PC-9 (cell line): ENCODE data around the gene INTU. TPM values are rescaled to one million over a fixed set of nuclear protein-coding genes. Genes with fewer than 3 reads are reported as not detected.

Experiments used
- BruUV-seq: library from RNA; stranded (reverse); fragments of 400-500 nt; replicated peaks from 2 replicates; lab custom pipeline; 2021; lab: Mats Ljungman, UMichigan
- CTCF ChIA-PET: fragments of 300-600 bp; sonication (Branson Sonifier 250); formaldehyde crosslinking; loops from one replicate; lab custom pipeline; 2022; ENCODE audit warnings: antibody characterized with exemption; lab: Charles Lee
- POLR2A ChIA-PET: fragments of 300-600 bp; sonication (Branson Sonifier 250); formaldehyde crosslinking; loops from one replicate; lab custom pipeline; 2022; ENCODE audit warnings: antibody characterized with exemption; ENCODE audit not compliant: unreplicated experiment; lab: Charles Lee
- DNase-seq, 2 experiments: peaks; one replicate each; pipeline versions ENCODE4 v3.0.0 to v3.0.0-alpha.2; 2015 to 2022; ENCODE audit warnings: mixed read lengths in 1 of 2
- H2AFZ ChIP-seq: fragments of 200-600 bp; sonication (generic); 2 replicates; pipeline ENCODE4 v1.8.1; 2017; ENCODE audit warnings: antibody characterized with exemption
- H3F3A ChIP-seq: fragments of 200-600 bp; sonication (generic); 2 replicates; pipeline ENCODE4 v1.8.1; 2017; ENCODE audit warnings: antibody characterized with exemption, mild to moderate bottlenecking, low read depth; ENCODE audit not compliant: insufficient read depth
- H3K27ac ChIP-seq: fragments of 200-600 bp; sonication (generic); 2 replicates; pipeline ENCODE4 v1.6.1; 2016; ENCODE audit warnings: mixed run types
- H3K27me3 ChIP-seq: fragments of 200-600 bp; sonication (generic); 2 replicates; pipeline ENCODE4 v1.6.1; 2016; ENCODE audit warnings: low read depth, mixed run types; ENCODE audit not compliant: insufficient read depth
- H3K36me3 ChIP-seq: fragments of 200-600 bp; sonication (generic); 2 replicates; pipeline ENCODE4 v1.6.1; 2016; ENCODE audit warnings: low read depth, mixed run types
- H3K4me1 ChIP-seq: fragments of 200-600 bp; sonication (generic); replicated peaks from 2 replicates; pipeline ENCODE4 v1.6.1; 2016; ENCODE audit warnings: mixed run types; ENCODE audit not compliant: insufficient read depth
- H3K4me2 ChIP-seq: fragments of 200-600 bp; sonication (generic); 2 replicates; pipeline ENCODE4 v1.6.1; 2017; ENCODE audit warnings: mixed run types
- H3K4me3 ChIP-seq: fragments of 200-600 bp; sonication (generic); 2 replicates; pipeline ENCODE4 v1.6.1; 2016; ENCODE audit warnings: mixed run types
- H3K79me2 ChIP-seq: fragments of 200-600 bp; sonication (generic); 2 replicates; pipeline ENCODE4 v1.6.1; 2017; ENCODE audit warnings: low read depth, mixed run types
- H3K9me2 ChIP-seq: fragments of 200-600 bp; sonication (generic); 2 replicates; pipeline ENCODE4 v1.8.1; 2017; ENCODE audit warnings: mild to moderate bottlenecking; ENCODE audit not compliant: insufficient read depth
- H3K9me3 ChIP-seq: fragments of 200-600 bp; sonication (generic); 2 replicates; pipeline ENCODE4 v1.8.1; 2016; ENCODE audit warnings: low read depth; ENCODE audit not compliant: insufficient read depth
- H4K20me1 ChIP-seq: fragments of 200-600 bp; sonication (generic); 2 replicates; pipeline ENCODE4 v1.8.1; 2017; ENCODE audit not compliant: insufficient read depth
- CTCF ChIP-seq: fragments of 200-600 bp; sonication (generic); conservative IDR thresholded peaks from 2 replicates; pipeline ENCODE4 v1.6.1; 2017; ENCODE audit warnings: mixed run types, antibody characterized with exemption, mild to moderate bottlenecking, moderate library complexity
- EZH2 ChIP-seq: fragments of 200-600 bp; sonication (generic); IDR thresholded peaks from 2 replicates; pipeline ENCODE4 v1.8.0; 2017; ENCODE audit warnings: antibody characterized with exemption, low read depth
- intact Hi-C: fragments of 100-400 bp; cut with micrococcal nuclease; formaldehyde crosslinking; loops from one replicate; pipeline ENCODE4 v1.10.0; 2022; ENCODE audit not compliant: unreplicated experiment
- total RNA-seq: library from RNA; stranded (reverse); gene quantifications from 2 replicates; pipeline ENCODE4 v1.2.3, GENCODE V29; 2021

The INTU gene
- total RNA-seq, 1 experiment from 2014 or later: 10.5 TPM

GRCh38 chr4:127598656-127599055 lies 34.1 kb upstream of the INTU start:
- Histone ChIP-seq H3K4me3 (no peak overlapping the region), H2AFZ (no peak overlapping the region), H3K9me3 (no peaks in the 10 kb centered on the region), H3K27me3 (no peaks in the 10 kb centered on the region), H3K9me2 (no peaks in the 10 kb centered on the region), H4K20me1 (no peaks in the 10 kb centered on the region), H3F3A (no peaks in the 10 kb centered on the region), H3K79me2 (no peaks in the 10 kb centered on the region), H3K27ac (no peak overlapping the region), H3K36me3 (no peaks in the 10 kb centered on the region), H3K4me1 (no peaks in the 10 kb centered on the region), H3K4me2 (no peak overlapping the region)
- no TSS peak for BruUV-seq
- CTCF ChIA-PET: interaction anchor here (1.0 kb wide), 1 partner anchor 133 kb away, joined by 3 read pairs; no protein-coding TSS in a partner anchor
- intact Hi-C loops: no loop called here
- no peak for TF ChIP-seq EZH2
- no peak for TF ChIP-seq CTCF
- POLR2A ChIA-PET: no interaction called here
- DNase-seq: no peak

- no peaks in the 10 kb centered on the region for H3K4me1 ChIP-seq
- no peak overlapping the region for H2AFZ ChIP-seq
- peak; percentile 75 for TF ChIP-seq CTCF
- no peak for TF ChIP-seq EZH2
- H3F3A ChIP-seq: no peaks in the 10 kb centered on the region
- no peaks in the 10 kb centered on the region for H3K36me3 ChIP-seq
- POLR2A ChIA-PET: no interaction called here
- no peak overlapping the region for H3K27ac ChIP-seq
- no peak overlapping the region for H3K4me3 ChIP-seq
- no peaks in the 10 kb centered on the region for H3K9me2 ChIP-seq
- no TSS peak for BruUV-seq
- no peaks in the 10 kb centered on the region for H3K27me3 ChIP-seq
- no peak overlapping the region for H3K4me2 ChIP-seq
- intact Hi-C loops: loop anchor here (10.0 kb wide), 1 partner anchor 454 kb away; no protein-coding TSS in a partner anchor
- DNase-seq: peak in 1 of 2 experiments; percentile 52
- no peaks in the 10 kb centered on the region for H3K9me3 ChIP-seq
- CTCF ChIA-PET: no interaction called here
- H3K79me2 ChIP-seq: no peaks in the 10 kb centered on the region
- H4K20me1 ChIP-seq: no peaks in the 10 kb centered on the region
Measured at GRCh38 chr4:127601029-127601428, 31.7 kb upstream of the INTU start.

- Histone ChIP-seq H3K27ac (no peak overlapping the region), H3K9me3 (no peaks in the 10 kb centered on the region), H3K27me3 (no peaks in the 10 kb centered on the region), H3K9me2 (no peaks in the 10 kb centered on the region), H2AFZ (no peak overlapping the region), H3F3A (no peaks in the 10 kb centered on the region), H4K20me1 (no peaks in the 10 kb centered on the region), H3K79me2 (no peaks in the 10 kb centered on the region), H3K4me2 (no peak overlapping the region), H3K4me1 (0 out of 2 replicates have a peak, but pooled peaks cover 5% of the 10 kb centered on the region), H3K36me3 (no peaks in the 10 kb centered on the region), H3K4me3 (no peak overlapping the region)
- intact Hi-C loops: loop anchor here (1.0 to 10.0 kb wide), 2 partner anchors 127 to 450 kb away; no protein-coding TSS in a partner anchor
- TF ChIP-seq CTCF (peak; percentile 95), EZH2 (no peak)
- peak in 1 of 2 experiments; percentile 64 for DNase-seq
- ChIA-PET POLR2A (no interaction called here), CTCF (interaction anchor here (1.0 kb wide), 1 partner anchor 128 kb away, joined by 5 read pairs; no protein-coding TSS in a partner anchor)
- BruUV-seq: no TSS peak
Measured at GRCh38 chr4:127604949-127605709, 27.6 kb upstream of the INTU start.
